Motor neuron (in vitro differentiated cells): ENCODE measurements around the gene MORN1. TPM values are rescaled to one million over a fixed set of nuclear protein-coding genes. Genes with fewer than 3 reads are reported as not detected.

ENCODE experiments used
- total RNA-seq, 8 experiments: library from RNA; unstranded; fragments of 300-600 nt; gene quantifications; 2 replicates each; pipeline versions ENCODE4 v1.2.3 to v1.2.4, GENCODE V29; 2022

Gene MORN1
- total RNA-seq, 8 experiments from 2014 or later, result 13.5 to 28.6 (median 21.8) TPM

Other genes starting within 250 kb of the MORN1 start
- gene FAAP20, start 196.8 kb downstream of the MORN1 start, total RNA-seq, result 10 to 100 TPM in 7 of 8 experiments, 1 to 10 TPM in 1; 8.9 to 50.6 (median 25.5) TPM
- 10 to 100 TPM in 7 of 8 experiments, 1 to 10 TPM in 1; 5.0 to 36.8 (median 22.6) TPM for gene SKI, start 163.2 kb downstream of the MORN1 start, total RNA-seq
- gene RER1, start 287 bp upstream of the MORN1 start, total RNA-seq, result 100 to 1,000 TPM in 2 of 8 experiments, 10 to 100 TPM in 6; 57.8 to 165 (median 86.4) TPM
- gene PEX10, start 21.0 kb upstream of the MORN1 start, total RNA-seq, result 10 to 100 TPM; 11.3 to 27.8 (median 20.9) TPM
- 1 to 10 TPM in 7 of 8 experiments, under 1 TPM in 1; 0.51 to 7.4 (median 4.9) TPM for gene PLCH2, start 84.7 kb upstream of the MORN1 start, total RNA-seq
- gene PANK4, start 135.0 kb upstream of the MORN1 start, total RNA-seq, result 10 to 100 TPM; 24.9 to 44.0 (median 37.3) TPM
- gene HES5, start 138.7 kb upstream of the MORN1 start, total RNA-seq, result 100 to 1,000 TPM in 1 of 8 experiments, 10 to 100 TPM in 3, under 1 TPM in 2, not detected in 2; 0.71 to 238 (median 36.3) TPM
- 10 to 100 TPM in 3 of 8 experiments, 1 to 10 TPM in 3, under 1 TPM in 2; 0.22 to 48.5 (median 3.2) TPM for gene TNFRSF14, start 164.8 kb upstream of the MORN1 start, total RNA-seq
- gene PRXL2B, start 195.2 kb upstream of the MORN1 start, total RNA-seq, result 10 to 100 TPM in 7 of 8 experiments, 1 to 10 TPM in 1; 9.7 to 33.4 (median 18.6) TPM
- gene MMEL1, start 241.5 kb upstream of the MORN1 start, total RNA-seq, result 1 to 10 TPM in 3 of 8 experiments, under 1 TPM in 2, not detected in 3; 0.71 to 3.2 (median 1.1) TPM